HPDE6-E6E7 (cell line): Measurements from ENCODE around the gene ARHGAP45.

Source experiments
- DNase-seq: peaks from one replicate; pipeline ENCODE4 v3.0.0; 2011; ENCODE audit warnings: missing footprints; ENCODE audit errors: extremely low spot score

Gene ARHGAP45

DNA sequence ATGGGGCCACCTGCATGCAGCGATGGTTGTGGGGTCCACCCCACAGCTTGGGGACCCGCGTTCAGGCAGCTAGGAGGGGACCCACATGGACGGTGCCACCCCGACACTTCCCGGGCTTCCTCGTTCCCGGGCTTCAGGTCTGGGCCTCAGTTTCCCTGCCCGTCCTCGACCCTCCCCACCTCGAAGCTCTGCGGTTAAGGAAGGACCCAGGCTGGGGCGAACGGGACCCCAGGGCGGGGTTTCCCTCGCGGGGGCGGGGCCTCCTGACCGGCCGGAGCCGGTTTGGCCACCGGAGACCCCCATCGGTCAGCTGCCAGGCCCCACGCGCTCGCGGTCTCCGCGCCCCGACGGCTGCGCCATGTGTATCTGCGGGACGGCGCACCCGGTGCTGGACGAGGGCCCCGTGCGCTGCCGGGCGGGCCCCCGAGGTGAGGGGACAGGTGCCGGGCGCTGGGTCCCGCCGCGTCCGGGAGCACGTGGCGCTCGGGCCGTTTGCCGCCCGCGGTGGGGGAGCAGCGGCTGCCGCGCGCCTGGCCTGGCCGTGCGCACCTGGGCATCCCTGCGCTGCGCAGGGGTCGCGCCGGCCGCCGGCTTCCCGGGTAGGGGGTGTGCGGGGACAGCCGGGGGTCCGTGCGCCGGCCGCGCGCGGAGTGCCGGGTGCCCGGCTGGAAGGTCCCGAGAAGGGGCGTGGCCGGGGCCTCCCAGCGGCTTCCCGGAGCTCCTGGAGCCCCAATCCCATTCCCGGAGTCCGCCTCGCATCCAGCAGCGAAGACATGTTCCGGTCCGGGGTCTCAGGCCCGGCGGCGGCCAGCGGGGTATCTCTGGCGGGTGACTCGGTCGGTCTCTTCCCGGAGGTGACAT, 4.2 kb downstream of the ARHGAP45 start:
- no peak for DNase-seq

DNA sequence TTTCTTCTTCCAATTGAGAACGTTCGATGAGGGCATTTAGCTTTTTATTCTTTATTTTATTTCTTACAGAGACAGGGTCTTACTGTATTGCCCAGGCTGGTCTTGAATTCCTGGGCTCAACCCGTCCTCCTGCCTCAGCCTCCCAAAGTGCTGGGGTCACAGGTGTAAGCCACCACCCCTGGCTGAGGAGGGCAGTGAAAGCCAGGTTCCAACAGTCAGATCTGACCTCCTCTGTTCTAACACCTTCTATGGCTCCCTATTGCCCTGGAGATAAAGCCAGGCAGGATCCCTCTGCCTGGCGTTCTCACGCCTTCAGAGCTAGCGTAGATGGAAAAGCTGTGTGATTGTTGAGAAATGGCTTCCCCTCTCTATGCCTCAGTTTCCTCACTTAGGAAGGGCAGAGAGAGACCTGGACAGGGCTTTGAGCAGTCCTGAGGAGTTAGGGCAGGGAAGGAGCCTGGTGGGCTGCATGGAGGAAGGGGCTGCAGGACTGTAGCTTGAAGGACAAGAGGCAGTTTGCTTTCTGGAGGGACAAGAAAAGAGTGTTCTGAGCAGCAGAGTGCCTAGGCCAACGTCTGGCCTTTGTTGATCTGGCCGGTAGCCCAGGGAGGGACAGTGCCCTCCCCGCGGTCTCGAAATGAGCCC, 5.5 kb downstream of the ARHGAP45 start:
- no peak for DNase-seq

DNA sequence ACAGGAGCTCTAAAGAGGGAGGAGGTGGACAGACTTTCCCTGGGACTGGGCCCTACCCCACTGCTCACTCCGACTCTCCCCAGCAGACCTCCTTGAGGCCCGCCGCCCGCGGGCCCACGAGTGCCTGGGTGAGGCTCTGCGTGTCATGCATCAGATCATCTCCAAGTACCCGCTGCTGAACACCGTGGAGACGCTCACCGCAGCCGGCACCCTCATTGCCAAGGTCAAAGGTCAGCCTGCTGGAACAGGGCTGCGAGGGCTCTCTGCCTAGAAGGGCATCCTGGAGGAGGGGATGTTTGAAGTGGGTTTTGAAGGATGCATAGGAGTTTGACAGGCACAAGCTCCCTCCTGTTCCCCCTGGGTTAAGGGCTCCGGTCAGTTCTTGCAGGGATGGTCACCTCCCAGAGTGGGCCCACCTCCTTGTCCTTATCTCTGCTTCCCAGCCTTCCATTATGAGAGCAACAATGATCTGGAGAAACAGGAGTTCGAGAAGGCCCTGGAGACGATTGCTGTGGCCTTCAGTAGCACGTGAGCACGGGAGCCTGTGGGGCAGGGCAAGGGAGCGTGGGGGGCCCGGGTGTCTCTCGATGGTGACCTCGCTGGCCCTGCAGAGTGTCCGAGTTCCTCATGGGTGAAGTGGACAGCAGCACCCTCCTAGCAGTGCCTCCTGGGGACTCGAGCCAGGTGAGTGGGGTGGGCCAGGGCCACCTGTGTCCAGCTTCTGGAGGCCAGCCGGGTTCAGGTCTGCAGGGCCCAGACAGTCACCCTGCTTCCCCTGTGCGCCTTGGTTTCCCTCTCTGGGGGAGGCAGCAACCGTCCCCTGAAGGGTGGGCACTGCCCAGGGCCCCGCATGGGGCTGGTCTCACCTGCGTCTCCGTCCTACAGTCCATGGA, 6.3 kb downstream of the ARHGAP45 start:
- no peak for DNase-seq

DNA sequence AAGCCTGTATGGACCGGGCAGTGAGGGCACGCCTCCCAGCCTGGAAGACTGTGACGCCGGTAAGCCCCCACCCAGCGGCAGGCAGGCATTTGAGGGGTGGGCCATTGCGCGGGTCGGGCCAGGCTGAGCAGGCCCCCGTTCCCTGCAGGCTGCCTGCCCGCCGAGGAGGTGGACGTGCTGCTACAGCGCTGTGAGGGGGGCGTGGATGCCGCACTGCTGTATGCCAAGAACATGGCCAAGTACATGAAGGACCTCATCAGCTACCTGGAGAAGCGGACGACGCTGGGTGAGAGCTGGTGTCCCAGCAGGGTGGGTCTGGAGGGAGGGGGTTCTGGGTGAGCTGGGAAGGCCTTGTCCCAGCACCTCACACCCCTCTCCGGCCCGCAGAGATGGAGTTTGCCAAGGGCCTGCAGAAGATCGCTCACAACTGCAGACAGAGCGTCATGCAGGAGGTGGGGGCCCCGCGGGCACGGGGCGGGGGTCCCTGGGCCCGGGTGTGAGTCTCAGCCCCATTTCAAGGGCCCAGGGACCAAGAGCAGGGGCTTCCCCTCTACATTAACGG, 7.1 kb downstream of the ARHGAP45 start:
- no peak for DNase-seq

DNA sequence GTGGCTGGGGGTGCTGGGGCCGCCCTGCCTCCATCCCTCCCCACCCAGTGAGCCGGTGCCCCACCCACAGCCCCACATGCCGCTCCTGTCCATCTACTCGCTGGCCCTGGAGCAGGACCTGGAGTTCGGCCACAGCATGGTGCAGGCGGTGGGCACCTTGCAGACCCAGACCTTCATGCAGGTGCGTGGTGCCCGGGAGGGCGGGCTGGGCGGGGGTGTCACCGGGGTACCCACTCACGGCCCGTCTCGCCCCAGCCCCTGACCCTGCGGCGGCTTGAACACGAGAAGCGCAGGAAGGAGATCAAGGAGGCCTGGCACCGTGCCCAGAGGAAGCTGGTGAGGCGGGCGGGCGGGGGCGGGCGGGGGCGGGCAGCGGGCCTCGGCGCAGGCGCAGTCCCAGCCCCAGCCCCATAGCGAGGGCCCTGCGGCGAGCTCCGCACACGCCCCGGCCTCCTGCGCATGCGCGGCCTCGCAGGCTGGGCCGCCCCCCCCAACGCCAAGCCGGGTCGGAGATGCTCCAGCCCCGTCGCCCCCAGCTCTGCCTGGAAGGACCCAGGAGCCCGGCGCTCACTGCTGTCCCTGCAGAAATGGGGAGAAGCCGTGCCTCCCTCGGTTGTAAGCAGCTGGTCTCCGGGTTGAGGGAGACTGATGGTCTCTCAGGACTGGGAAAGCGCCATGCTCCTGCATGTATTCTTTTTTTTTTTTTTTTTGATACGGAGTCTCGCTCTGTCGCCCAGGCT, 7.7 kb downstream of the ARHGAP45 start:
- DNase-seq = peak; percentile 93

DNA sequence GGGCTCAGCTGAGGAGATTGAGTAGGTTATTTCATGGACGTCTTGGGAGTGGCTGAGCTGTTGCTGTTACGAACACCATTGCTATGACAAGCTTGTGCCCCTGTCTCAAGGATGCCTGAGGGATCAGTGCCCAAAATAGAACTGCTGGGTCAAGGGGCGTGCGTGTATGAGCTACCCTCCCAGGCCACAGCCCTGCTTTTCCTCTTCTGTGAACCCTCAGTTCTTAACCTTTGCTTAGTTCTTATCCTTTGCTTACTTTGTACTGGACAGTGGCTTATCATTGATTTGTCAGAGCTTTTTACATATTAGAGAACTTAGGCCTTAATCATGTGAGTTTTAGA, 9.0 kb downstream of the ARHGAP45 start:
- DNase-seq = no peak

DNA sequence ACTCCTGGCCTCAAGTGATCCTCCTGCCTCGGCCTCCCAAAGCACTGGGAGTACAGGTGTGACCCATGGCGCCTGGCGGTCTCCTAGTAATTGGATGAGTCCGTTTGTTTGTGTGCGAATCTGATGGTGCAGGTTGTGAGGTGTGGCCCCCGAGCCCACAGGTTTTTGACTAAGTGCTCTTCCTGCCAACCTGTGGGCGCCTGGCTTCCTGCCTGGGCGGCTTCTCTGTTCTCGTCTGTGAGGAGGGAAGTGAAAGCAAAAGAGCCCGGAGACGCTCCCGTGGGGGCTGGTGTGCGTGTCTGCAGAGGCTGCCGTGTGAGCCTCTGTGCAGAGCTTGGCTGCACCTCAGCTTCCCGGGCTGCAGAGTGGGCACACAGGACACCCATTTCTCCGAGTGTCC, 10.0 kb downstream of the ARHGAP45 start:
- DNase-seq = no peak

DNA sequence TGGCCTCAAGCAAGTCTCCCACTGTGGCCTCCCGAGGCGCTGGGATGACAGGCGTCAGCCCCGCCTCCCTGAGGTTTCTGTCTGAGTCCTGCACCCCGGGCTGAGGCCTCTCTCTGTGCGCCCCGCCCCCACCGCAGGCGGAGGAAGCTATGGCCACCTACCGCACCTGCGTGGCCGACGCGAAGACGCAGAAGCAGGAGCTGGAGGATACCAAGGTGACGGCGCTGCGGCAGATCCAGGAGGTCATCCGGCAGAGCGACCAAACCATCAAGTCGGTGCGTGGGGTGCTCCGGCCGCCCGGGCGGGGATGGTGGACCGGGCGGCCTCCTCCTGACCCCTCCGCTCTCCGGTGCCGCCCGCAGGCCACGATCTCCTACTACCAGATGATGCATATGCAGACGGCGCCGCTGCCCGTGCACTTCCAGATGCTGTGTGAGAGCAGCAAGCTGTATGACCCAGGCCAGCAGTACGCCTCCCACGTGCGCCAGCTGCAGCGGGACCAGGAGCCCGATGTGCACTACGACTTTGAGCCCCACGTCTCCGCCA, 12.7 kb downstream of the ARHGAP45 start:
- no peak for DNase-seq

DNA sequence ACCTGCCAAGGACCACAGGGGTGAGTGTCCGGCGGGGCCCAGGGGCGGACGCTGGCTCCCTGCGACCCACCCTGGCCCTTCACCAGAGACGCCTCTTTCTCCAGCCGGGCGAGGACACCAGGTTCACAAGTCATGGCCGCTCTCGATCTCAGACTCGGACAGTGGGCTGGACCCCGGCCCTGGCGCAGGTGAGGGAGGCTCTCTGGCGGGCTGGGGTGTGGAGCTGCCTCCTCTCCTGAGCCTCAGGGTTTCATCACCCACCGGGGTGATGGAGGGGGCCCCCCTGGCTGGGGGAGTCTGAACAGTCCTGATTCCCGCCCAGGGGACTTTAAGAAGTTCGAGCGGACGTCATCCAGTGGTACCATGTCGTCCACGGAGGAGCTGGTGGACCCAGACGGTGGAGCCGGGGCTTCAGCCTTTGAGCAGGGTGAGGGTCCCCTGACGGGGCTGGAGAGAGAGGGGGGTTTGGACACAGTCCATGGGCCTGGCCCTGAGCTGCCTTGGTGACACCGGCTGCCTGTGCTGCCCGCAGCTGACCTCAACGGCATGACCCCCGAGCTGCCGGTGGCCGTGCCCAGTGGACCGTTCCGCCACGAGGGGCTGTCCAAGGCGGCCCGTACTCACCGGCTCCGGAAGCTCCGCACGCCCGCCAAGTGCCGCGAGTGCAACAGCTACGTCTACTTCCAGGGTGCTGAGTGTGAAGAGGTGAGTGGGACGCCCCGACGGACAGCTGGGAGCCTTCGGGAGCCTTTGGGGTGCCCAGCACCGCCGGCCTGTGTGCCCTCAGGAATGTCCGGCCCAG, 13.6 kb downstream of the ARHGAP45 start:
- no peak for DNase-seq

DNA sequence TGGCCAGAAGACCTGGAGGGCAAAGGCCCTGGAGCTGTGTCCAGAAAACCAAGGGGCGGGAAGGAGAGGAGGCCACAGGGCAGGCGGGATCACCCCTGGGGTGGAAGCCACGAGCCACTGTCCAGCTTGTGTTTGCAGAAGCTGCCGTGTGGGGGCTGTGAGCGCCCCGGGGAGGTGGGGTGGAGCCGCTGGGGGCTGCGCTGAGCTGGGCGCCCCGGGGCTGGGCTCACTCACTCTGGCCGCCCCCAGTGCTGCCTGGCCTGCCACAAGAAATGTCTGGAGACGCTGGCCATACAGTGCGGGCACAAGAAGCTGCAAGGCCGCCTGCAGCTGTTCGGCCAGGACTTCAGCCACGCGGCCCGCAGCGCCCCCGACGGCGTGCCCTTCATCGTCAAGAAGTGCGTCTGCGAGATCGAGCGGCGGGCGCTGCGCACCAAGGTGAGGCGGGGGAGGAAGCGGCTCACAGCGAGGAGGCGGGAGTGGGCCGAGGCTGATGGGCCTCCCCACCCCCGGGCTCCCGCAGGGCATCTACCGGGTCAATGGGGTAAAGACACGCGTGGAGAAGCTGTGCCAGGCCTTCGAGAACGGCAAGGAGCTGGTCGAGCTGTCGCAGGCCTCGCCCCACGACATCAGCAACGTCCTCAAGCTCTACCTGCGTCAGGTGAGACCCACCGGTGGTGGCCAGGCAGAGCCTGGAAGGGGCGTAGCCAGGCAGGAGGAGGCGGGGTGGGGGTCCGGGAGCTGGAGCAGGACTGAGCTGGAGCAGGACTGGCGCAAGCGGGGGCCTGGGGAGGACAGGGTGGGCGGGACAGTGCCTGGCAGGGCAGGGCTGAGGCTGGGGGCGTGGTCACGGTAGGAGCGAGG, 14.6 kb downstream of the ARHGAP45 start:
- no peak for DNase-seq

DNA sequence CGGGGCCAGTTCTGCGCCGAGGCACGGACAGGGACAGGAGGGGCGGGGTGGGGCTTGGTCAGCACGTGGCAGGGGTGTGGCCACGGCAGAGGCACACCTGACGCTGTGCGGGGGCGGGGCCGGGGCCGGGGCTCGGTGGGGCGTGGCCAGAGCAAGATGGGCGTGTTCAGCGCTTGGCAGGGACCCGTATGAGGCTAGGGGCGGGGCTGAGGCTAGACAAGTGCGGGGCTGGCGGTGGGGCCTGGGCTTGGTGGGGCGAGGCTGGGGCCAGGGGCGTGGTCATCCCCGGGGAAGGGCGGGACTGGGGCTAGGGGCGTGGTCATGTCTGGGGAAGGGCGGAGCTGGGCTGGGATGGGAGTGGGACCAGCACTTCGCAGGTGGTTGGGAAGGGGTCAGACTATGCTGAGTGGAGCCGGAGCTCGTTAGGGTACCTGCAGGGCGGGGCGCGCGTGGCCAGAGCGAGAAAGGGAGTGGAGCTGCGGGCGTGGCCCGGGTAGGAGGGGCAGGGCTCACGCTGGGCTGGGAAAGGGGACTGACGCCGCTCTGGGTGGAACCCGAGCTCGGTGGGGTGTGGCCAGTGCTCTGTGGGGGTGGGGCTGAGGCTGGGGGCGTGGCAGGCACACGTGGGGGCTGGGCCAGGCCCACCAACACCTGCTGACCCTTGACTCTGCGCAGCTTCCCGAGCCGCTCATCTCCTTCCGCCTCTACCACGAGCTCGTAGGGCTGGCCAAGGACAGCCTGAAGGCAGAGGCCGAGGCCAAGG, 15.4 kb downstream of the ARHGAP45 start:
- DNase-seq = peak; percentile 83

DNA sequence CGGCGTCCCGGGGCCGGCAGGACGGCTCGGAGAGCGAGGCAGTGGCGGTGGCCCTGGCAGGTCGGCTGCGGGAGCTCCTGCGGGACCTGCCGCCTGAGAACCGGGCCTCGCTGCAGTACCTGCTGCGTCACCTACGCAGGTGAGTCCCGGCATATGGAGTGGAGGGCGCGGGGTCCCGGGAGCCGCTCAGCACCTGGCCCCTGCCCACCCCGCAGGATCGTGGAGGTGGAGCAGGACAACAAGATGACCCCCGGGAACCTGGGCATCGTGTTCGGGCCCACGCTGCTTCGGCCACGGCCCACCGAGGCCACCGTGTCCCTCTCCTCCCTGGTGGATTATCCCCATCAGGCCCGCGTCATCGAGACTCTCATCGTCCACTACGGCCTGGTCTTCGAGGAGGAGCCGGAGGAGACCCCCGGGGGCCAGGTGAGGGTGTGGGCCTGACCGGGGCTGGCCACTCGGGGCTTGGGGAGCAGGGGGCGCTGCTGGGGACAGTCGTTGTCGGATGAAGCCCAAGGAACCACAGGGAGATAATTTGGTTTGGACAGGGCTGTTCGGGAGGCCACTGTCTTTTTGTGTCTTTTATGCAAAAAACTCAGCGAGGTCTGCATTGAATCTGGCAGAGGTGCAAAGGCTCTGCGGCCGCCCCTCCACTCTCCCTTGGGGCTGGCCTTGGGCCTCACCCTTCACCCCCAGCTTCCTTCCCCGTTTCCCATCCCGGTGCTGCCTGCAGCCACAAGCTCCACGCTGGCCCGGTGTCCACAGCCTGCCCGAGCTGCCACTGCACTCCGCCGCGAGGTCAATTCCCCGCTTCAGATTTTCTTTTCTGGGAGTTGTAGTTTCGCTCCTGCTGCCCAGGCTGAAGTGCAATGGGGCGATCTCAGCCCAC, 16.2 kb downstream of the ARHGAP45 start:
- DNase-seq = no peak

DNA sequence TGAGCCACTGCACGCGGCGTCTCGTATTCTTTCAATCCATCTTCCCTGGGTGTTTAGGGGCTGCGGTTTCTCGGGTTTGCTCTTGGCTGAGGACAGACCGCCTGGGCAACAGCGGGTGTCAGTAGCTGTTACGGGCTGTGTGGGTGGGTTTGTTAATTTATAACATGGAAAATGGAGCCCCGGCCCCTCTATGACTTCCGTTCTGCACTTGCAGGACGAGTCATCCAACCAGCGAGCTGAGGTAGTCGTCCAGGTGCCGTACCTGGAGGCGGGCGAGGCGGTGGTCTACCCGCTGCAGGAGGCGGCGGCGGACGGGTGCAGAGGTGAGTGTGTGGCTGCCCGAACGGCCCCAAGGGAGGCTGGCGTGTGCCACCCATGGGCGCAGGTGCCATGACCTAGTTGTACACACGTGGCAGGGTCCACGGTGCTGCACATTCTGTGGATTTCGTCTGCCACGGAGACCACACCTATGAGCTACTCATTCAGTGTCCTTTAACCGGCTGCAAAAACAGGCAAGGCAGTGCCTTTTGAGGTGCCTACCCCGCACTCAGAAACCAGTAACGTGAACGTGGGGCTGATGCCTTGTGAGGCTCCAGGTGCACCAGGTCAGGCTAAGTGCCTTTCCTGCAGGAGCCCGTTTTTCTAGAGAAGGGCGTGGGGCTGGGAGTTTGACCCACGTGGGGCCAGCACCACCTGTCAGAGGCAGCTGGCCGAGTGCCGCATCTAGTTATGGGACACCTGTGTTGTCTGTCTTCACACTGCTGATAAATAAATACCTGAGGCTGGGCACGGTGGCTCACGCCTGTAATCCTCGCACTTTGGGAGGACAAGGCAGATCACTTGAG, 17.3 kb downstream of the ARHGAP45 start:
- DNase-seq = no peak

DNA sequence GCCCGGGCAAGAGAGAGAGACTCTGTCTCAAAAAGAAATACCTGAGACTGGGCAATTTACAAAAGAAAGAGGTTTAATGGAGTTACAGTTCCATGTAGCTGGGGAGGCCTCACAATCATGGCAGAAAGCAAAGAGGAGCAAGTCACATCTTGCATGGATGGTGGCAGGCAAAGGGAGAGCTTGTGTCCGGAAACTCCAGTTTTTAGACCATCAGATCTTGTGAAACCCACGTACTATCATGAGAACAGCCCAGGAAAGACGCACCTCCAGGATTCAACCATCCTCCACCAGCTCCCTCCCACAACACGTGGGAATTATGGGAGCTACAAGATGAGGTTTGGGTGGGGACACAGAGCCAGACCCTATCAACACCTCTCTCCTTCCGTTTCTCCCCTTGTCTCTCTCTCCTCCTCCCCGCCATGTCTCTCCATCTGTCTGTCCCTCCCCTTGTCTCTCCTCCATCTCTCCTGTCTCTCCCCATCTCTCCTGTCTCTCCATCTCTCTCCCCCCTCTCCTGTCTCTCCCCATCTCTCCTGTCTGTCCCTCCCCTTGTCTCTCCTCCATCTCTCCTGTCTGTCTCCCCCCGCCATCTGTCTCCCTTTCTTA, 18.2 kb downstream of the ARHGAP45 start:
- no peak for DNase-seq

DNA sequence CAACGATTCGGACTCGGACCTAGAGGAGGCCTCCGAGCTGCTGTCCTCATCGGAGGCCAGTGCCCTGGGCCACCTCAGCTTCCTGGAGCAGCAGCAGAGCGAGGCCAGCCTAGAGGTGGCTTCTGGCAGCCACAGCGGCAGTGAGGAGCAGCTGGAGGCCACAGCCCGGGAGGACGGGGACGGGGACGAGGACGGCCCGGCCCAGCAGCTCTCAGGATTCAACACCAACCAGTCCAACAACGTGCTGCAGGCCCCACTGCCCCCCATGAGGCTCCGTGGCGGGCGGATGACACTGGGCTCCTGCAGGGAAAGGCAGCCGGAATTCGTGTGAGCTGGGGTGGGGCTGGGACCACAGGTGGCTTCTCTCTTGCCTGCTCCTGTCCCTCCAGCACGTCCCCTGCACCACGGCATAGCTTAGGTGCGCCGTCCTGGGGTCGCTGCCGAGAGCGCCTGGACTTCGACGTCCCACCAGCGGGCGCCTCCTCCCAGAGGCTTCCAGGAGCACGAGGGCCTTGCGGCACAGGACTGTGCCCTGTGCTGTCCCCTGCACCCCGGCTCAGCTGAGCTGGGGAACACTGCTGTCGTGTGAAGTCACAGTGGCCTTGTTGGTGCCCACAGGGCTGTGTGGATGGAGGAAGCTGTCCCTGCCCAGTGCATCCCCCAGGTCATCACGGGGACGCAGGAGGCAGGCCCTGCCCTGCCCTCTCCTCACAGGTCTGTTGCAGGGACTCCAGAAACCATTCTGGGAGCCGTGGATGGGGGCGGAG, 18.9 kb downstream of the ARHGAP45 start:
- no peak for DNase-seq
